Measurements from ENCODE around the gene SLC4A2.
A peak's percentile ranks its signal among the peaks of the same experiment; 100 is the strongest.

Gene SLC4A2

GRCh38 chr7:151046603-151047573 lies 12.5 kb upstream of the SLC4A2 start:
- DNase-seq, result no peak

GRCh38 chr7:151047976-151048815 lies 11.2 kb upstream of the SLC4A2 start, which contains the start of gene ASIC3:
TSS of gene ASIC3 (plus strand) at chr7:151048531. CDS start at chr7:151048886, 355 bp downstream.
- no peak for DNase-seq

DNA sequence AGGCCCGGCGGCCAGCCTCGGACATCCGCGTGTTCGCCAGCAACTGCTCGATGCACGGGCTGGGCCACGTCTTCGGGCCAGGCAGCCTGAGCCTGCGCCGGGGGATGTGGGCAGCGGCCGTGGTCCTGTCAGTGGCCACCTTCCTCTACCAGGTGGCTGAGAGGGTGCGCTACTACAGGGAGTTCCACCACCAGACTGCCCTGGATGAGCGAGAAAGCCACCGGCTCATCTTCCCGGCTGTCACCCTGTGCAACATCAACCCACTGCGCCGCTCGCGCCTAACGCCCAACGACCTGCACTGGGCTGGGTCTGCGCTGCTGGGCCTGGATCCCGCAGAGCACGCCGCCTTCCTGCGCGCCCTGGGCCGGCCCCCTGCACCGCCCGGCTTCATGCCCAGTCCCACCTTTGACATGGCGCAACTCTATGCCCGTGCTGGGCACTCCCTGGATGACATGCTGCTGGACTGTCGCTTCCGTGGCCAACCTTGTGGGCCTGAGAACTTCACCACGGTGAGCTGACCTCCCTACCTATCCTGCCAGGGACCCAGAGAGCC lies 10.4 kb upstream of the SLC4A2 start:
- DNase-seq, result no peak

DNA sequence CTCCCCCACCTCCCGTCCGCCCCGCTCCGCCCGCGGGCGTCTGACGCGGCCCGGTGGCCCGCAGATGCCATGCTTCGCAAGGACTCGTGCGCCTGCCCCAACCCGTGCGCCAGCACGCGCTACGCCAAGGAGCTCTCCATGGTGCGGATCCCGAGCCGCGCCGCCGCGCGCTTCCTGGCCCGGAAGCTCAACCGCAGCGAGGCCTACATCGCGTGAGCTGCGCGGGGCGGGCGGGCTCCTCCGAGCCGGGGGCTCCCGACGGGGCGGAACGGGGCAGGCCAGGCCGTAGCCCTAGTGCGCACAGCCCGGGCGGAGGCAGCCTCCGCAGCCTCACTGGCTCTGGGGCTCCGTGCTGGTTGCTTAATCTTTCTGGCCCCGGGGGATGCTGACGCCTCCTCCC lies 8.3 kb upstream of the SLC4A2 start:
- peak; percentile 62 for DNase-seq

DNA sequence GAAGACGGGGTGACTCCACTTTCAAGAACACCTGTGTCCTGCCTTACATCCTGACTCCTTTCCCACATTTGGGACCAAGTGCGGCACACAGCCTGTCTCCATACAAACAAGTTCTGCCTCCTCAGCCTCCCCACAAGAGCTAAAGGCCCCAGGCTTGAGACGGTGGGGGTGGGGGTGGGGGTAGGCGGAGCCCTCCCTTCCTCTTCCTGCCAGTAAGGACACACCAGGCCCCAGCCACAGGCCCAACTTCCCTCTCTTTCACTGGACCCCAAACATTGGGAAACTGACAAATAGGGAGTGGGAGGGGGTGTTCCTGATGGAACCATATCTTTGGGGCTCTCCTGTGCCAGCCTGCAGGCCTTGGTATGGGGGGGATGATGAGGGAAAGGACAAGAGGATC lies 6.3 kb upstream of the SLC4A2 start:
- DNase-seq, result no peak

DNA sequence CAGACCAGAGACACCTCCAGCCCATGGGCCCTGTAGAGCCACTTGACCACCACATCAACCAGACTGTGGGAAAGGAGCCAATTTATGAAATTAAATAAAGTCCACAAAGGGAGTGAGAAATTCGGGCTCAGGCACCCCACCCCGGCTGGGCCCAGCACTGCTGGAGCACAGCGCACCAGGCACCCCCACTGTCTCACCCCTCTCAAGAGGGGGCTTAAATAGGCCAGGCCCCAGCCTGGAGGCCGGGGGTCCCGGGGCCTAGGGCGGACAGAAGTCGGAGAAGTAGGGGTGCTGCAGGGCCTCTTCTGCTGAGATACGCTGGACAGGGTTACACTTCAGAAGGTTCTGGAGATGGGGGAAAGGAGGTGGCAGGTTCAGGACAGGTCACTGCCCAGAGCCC lies 5.6 kb upstream of the SLC4A2 start:
- no peak for DNase-seq

DNA sequence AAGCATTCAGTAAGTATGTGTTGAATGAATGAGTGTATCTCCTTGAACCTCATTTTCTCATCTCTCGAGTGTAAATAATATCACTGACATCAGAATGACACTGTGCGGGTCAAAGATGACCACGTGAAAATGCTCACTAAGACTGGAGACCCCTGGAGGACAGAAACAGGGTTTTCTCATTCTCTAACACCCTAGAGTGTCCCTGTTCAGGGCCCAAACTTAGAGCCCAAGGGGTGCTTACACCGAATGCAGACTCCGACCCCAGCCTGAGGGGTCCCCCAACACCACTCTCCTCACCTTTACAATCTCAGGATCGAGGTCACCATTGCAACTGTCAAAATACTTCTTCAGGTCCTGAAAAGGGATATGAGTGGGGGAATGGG lies 3.1 kb upstream of the SLC4A2 start:
- no peak for DNase-seq

- DNase-seq, result no peak
Measured at GRCh38 chr7:151056666-151057505, 2.5 kb upstream of the SLC4A2 start.

DNA sequence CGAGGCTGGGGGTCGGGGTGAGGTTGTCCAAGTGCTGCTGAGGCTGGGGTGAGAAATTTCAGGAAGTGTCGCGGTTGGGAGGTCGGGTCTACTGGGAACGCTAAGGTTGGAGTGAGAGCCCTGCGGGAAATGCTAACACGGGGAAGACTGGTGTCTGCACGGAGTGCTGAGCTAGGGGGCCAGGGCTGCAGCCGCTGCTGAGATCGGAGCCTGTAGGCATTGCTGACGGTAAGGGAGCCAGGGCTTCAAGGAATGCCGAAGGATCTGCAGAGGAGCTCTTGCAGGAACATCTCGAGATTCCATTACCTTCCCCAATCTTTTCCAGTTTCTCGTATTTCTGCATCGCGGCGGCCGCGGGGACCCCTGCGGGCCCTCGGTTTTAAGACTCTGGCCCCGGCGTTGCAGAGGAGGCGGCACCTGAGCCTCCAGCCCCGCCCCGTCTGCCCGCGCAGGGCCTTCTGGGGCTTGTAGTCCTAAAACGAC lies 1.8 kb upstream of the SLC4A2 start, which contains the start of gene CDK5:
Gene CDK5, minus strand, starts transcription at position 392 of the 483 bp plus-strand sequence. Its CDS starts 49 bp downstream, at position 343.
- DNase-seq, result no peak

- DNase-seq, result peak; percentile 97
Measured at GRCh38 chr7:151057989-151058780, 1.2 kb upstream of the SLC4A2 start.

DNA sequence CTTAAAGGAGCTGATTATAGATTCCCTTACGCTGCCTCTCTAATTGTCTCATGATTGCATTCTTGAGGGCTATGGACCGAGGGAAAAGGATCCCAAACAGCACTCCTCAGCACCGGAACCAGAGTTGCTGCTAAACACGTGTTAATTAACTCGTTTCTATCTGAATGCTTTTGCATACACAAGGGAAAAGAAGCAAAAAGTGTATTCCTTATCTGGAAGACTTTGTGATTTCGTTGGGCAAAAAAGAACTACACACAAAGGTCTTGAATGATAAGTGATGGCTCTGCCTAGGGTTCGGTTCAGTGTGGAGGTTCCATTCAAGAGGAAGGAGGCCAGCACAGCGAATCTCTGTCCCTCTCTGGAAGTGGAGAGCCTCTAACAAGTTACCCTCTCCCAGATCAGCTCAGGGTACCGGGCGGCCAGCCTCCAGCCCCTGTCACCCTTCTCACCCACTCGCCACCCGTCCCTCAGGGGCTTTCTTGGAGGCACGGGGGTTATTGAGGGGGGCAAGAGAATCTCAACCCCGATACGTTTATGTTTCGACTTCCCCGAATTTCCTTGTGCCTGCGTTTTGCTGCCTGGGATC lies 515 bp upstream of the SLC4A2 start:
- peak; percentile 47 for DNase-seq

DNA sequence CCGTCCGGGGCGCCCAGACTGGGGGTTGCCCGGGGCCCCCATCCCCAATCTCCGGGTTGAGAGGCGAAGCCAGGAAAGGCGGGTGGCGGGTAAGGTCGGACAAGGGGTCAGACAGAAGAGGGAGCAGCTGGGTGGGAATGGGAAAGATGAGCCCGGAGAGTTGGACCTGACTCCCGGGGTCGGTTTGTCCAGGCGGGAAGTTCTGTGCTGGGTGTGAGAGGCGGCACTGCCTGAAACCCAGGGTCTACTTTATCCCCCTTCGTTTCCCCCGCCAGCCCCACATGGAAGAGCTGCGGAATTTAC lies 675 bp downstream of the SLC4A2 start:
- no peak for DNase-seq

- peak; percentile 43 for DNase-seq
Measured at GRCh38 chr7:151060416-151061212, 1.2 kb downstream of the SLC4A2 start.

GRCh38 chr7:151061213-151062110 lies 2.1 kb downstream of the SLC4A2 start:
- DNase-seq, result no peak

DNA sequence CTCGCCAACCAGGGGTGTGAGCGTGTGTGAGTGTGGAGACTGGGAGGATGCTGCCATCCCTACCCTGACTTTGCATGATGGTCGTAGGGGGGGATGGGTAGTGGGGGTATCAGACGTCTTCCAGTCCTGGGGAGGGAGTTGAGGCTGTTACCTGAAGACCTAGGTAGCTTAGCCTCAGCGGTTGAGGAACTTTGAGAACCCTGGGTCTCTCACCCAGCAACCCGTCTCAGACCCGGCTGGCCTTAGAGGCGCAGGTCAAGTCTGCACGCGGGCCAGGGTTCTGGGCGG lies 2.7 kb downstream of the SLC4A2 start:
- no peak for DNase-seq

DNA sequence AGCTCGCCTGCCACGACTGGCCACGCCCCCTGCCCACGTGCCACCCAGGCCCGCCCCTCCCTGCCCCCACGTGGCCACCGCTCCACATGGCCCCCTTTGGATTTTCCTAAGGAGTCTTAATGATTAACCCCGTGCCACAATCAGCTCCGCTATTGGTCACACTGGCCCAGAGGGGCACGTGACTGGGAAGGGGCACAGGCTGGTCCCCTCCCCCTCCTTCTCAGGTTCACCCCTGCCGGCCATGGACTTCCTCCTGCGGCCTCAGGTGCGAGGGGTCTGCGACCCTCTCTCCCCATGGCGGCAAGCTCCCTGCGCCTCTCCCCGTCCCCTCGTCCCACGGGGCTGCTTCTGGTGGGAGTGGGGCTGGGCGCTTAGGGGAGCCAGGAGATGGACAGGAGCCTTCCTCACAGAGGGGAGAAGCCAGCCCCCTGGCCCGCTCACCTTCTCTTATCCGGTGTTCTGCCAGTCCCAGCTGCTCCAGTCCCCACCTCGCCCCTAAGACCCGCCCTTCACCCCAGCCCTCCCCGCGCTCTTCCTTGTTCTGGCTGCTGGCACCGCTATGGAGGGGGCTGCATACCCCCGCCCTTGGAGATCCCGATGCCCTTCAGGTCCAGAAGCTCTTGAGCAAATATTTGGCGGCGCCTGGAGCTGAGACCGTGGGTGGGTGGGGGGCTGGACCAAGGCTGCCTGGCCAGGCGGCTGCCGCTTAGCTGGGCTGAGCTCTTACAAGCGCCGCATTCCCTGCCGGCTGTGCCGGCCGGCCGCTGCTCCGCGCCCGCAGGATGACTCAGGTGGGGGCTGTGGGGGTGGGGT lies 3.2 kb downstream of the SLC4A2 start:
- DNase-seq, result no peak

GRCh38 chr7:151063212-151063561 lies 3.8 kb downstream of the SLC4A2 start:
- DNase-seq, result no peak

DNA sequence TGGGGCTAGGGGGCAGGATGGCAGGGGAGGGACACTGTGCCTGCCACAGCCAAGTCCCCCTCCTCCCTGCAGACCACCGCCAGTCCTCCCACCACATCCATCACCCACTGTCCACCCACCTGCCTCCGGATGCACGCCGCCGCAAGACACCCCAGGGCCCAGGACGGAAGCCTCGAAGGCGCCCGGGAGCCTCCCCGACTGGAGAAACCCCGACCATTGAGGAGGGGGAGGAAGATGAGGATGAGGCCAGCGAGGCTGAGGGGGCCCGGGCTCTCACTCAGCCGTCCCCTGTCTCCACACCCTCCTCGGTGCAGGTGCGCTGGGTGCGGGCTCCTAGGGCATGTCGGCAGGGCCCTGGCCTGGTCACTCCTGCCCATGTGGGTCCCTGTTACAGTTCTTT lies 5.1 kb downstream of the SLC4A2 start:
- no peak for DNase-seq

DNA sequence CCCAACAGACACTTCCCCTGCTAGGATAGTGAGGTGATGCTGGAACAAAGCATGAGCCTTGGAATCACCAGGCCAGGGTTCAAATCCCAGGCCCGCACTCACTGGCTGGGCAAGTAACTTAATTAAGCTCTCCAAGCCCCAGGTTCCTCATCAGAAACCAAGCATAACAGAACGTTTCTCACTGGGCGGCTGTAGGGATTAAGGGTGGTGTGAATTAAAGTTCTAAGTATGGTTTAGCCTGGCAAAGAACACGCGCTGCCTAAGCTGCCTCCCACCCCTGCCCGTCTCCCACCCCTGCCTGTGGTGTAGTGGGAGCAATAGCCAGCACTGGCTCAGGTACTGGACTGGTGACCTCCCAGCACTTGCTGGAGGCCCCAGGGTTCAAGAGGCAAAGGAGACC lies 5.6 kb downstream of the SLC4A2 start:
- no peak for DNase-seq

Data from stimulated activated CD8-positive, alpha-beta memory T cell treated with anti-CD3 and anti-CD28 coated beads, Interleukin-4, amount 100 ng/mL, for 48 hours (primary cell).